ENCODE results near the gene SLC9A8. TPM values are rescaled to one million over a fixed set of nuclear protein-coding genes. Genes with fewer than 3 reads are reported as not detected.
"Not testable (repeated sequence)": the region's sequence is repeated elsewhere in the genome, so short reads cannot be mapped to it uniquely, and the experiment has no call there.

Gene SLC9A8
- total RNA-seq, 1 donor = 6.9 TPM

DNA sequence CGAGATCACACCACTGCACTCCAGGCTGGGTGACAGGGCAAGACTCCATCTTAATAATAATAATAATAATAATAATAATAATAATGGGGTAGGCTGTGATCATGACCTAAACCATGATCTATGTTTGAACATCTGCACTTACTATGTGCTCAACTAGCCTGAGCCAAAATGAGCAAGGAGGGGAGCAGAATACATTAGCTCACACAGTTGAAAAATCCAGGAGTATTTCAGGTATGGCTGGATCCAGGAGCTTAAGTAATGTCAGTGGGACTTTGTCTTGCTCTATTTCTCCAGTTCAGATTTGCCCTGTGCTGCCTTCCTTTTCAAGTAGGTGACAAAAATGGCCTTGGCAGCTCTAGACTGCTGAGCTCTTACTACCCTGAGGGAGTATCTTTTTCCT is 32.7 kb upstream of the SLC9A8 start:
- no peaks in the 10 kb centered on the region for H3K79me2 ChIP-seq (ENCODE audit: insufficient read depth, low read length)
- H3K4me3 ChIP-seq (ENCODE audit: insufficient read depth, low read length) = no peak overlapping the region
- H3K36me3 ChIP-seq (ENCODE audit: insufficient read depth, low read length) = no peaks in the 10 kb centered on the region
- H2AFZ ChIP-seq (ENCODE audit: low read length) = no peak overlapping the region
- TF ChIP-seq, protein P1, sequence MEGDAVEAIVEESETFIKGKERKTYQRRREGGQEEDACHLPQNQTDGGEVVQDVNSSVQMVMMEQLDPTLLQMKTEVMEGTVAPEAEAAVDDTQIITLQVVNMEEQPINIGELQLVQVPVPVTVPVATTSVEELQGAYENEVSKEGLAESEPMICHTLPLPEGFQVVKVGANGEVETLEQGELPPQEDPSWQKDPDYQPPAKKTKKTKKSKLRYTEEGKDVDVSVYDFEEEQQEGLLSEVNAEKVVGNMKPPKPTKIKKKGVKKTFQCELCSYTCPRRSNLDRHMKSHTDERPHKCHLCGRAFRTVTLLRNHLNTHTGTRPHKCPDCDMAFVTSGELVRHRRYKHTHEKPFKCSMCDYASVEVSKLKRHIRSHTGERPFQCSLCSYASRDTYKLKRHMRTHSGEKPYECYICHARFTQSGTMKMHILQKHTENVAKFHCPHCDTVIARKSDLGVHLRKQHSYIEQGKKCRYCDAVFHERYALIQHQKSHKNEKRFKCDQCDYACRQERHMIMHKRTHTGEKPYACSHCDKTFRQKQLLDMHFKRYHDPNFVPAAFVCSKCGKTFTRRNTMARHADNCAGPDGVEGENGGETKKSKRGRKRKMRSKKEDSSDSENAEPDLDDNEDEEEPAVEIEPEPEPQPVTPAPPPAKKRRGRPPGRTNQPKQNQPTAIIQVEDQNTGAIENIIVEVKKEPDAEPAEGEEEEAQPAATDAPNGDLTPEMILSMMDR (IDR thresholded peaks at IDR 0.05; ENCODE audit: extremely low read depth, low read depth, low read length) = no peak
- no peaks in the 10 kb centered on the region for H4K20me1 ChIP-seq (ENCODE audit: insufficient read depth, low read length)
- DNase-seq (ENCODE audit: insufficient read length, low spot score, missing footprints) = no peak
- H3K4me1 ChIP-seq (ENCODE audit: insufficient read depth, low read length) = peaks cover 19% of the 10 kb centered on the region
- H3K27me3 ChIP-seq (ENCODE audit: insufficient read depth, low read length) = no peaks in the 10 kb centered on the region
- H3K4me2 ChIP-seq (ENCODE audit: insufficient read depth, low read length) = no peak overlapping the region
- H3K27ac ChIP-seq (ENCODE audit: low read depth, low read length) = no peak overlapping the region
- H3K9me3 ChIP-seq (ENCODE audit: low read depth, low read length) = no peaks in the 10 kb centered on the region

DNA sequence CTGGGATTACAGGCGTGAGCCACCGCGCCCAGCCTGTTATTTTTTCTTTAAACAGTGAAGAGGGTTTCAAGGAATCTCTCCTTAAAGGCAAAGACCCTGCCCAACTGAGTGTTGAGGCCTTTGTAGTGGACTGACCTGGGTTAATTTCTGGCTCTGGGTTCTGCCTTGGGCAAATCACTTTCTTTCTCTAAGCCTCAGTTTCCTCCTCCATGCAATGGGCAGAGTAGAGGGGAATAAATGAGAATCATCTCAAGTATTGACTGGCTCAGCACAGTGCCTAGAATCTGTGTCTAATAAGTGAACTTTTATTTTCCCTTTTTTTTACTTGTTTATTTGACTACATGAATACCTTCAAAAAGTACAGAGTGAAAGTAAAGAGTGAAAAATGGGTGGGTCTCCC is 31.0 kb upstream of the SLC9A8 start:
- Histone ChIP-seq H3K4me2 (ENCODE audit: insufficient read depth, low read length) (no peak overlapping the region), H3K79me2 (ENCODE audit: insufficient read depth, low read length) (no peaks in the 10 kb centered on the region), H3K36me3 (ENCODE audit: insufficient read depth, low read length) (no peaks in the 10 kb centered on the region), H3K27ac (ENCODE audit: low read depth, low read length) (no peak overlapping the region), H3K4me3 (ENCODE audit: insufficient read depth, low read length) (no peak overlapping the region), H4K20me1 (ENCODE audit: insufficient read depth, low read length) (no peaks in the 10 kb centered on the region), H2AFZ (ENCODE audit: low read length) (no peak overlapping the region), H3K4me1 (ENCODE audit: insufficient read depth, low read length) (peaks cover 2% of the 10 kb centered on the region), H3K9me3 (ENCODE audit: low read depth, low read length) (no peaks in the 10 kb centered on the region), H3K27me3 (ENCODE audit: insufficient read depth, low read length) (no peaks in the 10 kb centered on the region)
- TF ChIP-seq, protein P1 (IDR thresholded peaks at IDR 0.05; ENCODE audit: extremely low read depth, low read depth, low read length) = no peak
- DNase-seq (ENCODE audit: insufficient read length, low spot score, missing footprints) = no peak

DNA sequence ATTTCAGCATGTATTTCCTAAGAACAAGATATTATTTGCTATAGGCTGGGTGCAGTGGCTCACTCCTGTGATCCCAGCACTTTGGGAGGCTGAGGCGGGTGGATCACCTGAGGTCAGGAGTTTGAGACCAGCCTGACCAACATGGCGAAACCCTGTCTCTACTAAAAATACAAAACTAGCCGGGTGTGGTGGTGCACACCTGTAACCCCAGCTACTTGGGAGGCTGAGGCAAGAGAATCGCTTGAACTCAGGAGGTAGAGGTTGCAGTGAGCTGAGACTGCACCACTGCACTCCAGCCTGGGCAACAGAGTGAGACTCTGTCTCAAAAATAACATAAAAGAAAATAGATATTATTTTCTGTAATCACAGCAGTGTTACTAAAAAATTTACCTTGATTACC is 30.2 kb upstream of the SLC9A8 start:
- not testable (repeated sequence) for H3K4me2 ChIP-seq (ENCODE audit: insufficient read depth, low read length); H3K27me3 ChIP-seq (ENCODE audit: insufficient read depth, low read length); DNase-seq (ENCODE audit: insufficient read length, low spot score, missing footprints); H3K27ac ChIP-seq (ENCODE audit: low read depth, low read length); H3K9me3 ChIP-seq (ENCODE audit: low read depth, low read length); H3K36me3 ChIP-seq (ENCODE audit: insufficient read depth, low read length); H3K4me1 ChIP-seq (ENCODE audit: insufficient read depth, low read length); H3K79me2 ChIP-seq (ENCODE audit: insufficient read depth, low read length); H3K4me3 ChIP-seq (ENCODE audit: insufficient read depth, low read length); H4K20me1 ChIP-seq (ENCODE audit: insufficient read depth, low read length); H2AFZ ChIP-seq (ENCODE audit: low read length)

DNA sequence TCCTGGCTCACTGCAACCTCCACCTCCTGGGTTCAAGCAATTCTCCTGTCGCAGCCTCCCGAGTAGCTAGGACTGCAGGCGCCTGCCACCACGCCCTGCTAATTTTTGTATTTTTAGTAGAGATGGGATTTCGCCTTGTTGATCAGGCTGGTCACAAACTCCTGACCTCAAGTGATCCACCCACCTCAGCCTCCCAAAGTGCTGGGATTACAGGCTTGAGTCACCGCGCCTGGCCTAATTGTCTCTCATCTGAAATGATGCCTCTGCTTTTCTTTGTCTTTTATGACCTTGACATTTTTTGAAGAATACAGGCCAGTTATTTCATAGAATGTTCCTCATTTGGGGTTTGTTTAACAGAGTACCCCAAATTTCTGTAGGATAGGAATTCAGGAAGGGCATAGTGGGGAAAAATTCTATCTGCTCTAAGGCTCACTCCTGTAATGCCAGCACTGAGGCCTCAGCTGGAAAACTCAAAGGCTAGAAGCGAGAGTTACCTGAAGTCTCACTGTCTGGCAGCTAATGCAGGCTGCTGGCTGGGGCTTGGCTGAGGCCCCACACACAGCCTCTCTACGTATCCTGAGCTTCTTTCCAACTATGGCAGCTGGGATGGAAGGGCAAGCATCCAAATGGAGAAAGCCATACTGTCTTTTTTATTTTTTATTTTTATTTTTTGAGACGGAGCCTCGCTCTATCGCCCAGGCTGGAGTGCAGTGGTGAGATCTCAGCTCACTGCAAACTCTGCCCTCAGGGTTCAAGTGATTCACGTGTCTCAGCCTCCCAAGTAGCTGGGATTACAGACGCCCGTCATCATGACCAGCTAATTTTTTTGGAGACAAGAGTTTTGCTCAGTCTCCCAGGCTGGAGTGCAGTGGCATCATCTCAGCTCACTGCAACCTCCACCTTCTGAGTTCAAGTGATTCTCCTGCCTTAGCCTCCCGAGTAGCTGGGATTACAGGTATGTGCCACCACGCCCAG is 29.3 kb upstream of the SLC9A8 start:
- H3K27ac ChIP-seq (ENCODE audit: low read depth, low read length); H4K20me1 ChIP-seq (ENCODE audit: insufficient read depth, low read length): not testable (repeated sequence)

DNA sequence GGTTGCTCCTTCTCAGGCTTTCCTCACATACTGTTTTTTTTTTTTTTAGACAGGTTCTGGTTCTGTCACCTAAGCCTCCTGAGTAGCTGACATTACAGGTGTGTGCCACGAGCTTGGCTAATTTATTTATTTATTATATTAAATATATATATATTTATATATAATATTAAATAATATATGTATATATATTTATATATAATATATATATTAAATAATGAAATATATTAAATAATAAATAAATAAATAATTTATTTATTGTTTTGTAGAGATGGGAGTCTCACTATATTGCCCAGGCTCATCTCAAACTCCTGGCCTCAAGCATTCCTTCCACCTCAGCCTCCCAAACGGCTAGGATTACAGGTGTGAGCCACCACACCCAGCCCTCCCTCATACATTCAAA is 28.3 kb upstream of the SLC9A8 start:
- Histone ChIP-seq H3K79me2 (ENCODE audit: insufficient read depth, low read length) (no peaks in the 10 kb centered on the region), H3K9me3 (ENCODE audit: low read depth, low read length) (no peaks in the 10 kb centered on the region), H2AFZ (ENCODE audit: low read length) (no peak overlapping the region), H3K27ac (ENCODE audit: low read depth, low read length) (no peak overlapping the region), H3K4me2 (ENCODE audit: insufficient read depth, low read length) (no peak overlapping the region), H4K20me1 (ENCODE audit: insufficient read depth, low read length) (no peaks in the 10 kb centered on the region), H3K27me3 (ENCODE audit: insufficient read depth, low read length) (no peaks in the 10 kb centered on the region), H3K4me3 (ENCODE audit: insufficient read depth, low read length) (no peak overlapping the region), H3K36me3 (ENCODE audit: insufficient read depth, low read length) (no peaks in the 10 kb centered on the region), H3K4me1 (ENCODE audit: insufficient read depth, low read length) (no peaks in the 10 kb centered on the region)
- TF ChIP-seq, protein P1 (IDR thresholded peaks at IDR 0.05; ENCODE audit: extremely low read depth, low read depth, low read length) = no peak
- no peak for DNase-seq (ENCODE audit: insufficient read length, low spot score, missing footprints)

More for the DNA sequence above, 29.3 kb upstream of the SLC9A8 start:
- not testable (repeated sequence) for H3K79me2 ChIP-seq (ENCODE audit: insufficient read depth, low read length); H3K4me3 ChIP-seq (ENCODE audit: insufficient read depth, low read length); H3K36me3 ChIP-seq (ENCODE audit: insufficient read depth, low read length); H3K9me3 ChIP-seq (ENCODE audit: low read depth, low read length); H3K4me2 ChIP-seq (ENCODE audit: insufficient read depth, low read length); H3K4me1 ChIP-seq (ENCODE audit: insufficient read depth, low read length); DNase-seq (ENCODE audit: insufficient read length, low spot score, missing footprints); H3K27me3 ChIP-seq (ENCODE audit: insufficient read depth, low read length); H2AFZ ChIP-seq (ENCODE audit: low read length)

Measured in osteoblast (primary cell).